ENCODE data around the gene LRWD1. TPM values are rescaled to one million over a fixed set of nuclear protein-coding genes. Genes with fewer than 3 reads are reported as not detected.
A peak's percentile ranks its signal among the peaks of the same experiment; 100 is the strongest.

The LRWD1 gene
- 102 TPM for polyA plus RNA-seq (2012; ENCODE audit: insufficient read depth, insufficient read length, low read depth)

DNA sequence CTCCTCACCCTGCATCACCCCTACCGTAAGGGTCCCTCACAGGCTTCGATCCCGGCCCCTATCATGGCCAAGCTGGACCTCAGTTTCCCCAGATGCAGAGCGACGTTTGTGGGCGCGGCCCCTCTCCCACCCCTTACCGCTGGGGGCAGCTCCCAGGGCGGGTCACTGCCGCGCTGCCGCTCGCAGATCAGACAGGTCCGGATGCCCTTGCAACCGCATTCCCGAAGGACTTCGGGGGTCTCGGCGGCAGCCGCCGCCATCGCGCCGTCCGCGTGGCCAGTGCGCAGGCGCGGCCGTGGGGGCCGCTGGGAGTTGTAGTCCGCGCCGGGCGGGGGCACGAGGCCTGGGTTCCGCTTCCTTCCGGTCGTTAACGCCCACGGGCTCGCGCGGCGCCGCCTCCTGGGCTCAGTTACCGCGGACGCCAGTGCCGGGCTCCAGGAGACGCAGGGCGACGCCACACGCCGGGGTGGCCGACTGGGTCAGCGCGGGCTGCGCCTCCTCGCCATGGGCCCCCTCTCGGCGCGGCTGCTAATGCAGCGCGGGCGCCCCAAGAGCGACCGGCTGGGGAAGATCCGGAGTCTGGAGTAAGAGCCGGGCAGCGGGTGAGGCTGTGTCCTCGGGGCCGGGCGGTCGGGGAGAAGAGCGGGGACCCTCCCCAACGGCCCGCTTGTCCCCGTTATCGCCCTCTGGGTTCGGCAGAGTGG is at the start of gene LRWD1, which contains the start of gene ALKBH4:
Gene LRWD1 (plus strand): TSS at position 408 of the 704 bp plus-strand sequence. CDS start 97 bp downstream, at position 505.
Gene ALKBH4 (minus strand): TSS at position 287 of the 704 bp plus-strand sequence. CDS start 27 bp downstream, at position 260.
- TF ChIP-seq, protein P1, sequence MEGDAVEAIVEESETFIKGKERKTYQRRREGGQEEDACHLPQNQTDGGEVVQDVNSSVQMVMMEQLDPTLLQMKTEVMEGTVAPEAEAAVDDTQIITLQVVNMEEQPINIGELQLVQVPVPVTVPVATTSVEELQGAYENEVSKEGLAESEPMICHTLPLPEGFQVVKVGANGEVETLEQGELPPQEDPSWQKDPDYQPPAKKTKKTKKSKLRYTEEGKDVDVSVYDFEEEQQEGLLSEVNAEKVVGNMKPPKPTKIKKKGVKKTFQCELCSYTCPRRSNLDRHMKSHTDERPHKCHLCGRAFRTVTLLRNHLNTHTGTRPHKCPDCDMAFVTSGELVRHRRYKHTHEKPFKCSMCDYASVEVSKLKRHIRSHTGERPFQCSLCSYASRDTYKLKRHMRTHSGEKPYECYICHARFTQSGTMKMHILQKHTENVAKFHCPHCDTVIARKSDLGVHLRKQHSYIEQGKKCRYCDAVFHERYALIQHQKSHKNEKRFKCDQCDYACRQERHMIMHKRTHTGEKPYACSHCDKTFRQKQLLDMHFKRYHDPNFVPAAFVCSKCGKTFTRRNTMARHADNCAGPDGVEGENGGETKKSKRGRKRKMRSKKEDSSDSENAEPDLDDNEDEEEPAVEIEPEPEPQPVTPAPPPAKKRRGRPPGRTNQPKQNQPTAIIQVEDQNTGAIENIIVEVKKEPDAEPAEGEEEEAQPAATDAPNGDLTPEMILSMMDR (IDR thresholded peaks at IDR 0.05; ENCODE audit: low read depth, low read length), result no peak
- peak; percentile 97 for DNase-seq
- Histone ChIP-seq H3K9me3 (no peaks in the 10 kb centered on the region), H3K36me3 (peaks cover 15% of the 10 kb centered on the region), H3K4me3 (ENCODE audit: low read depth, low read length) (peak within 1 kb of the TSS; percentile 100), H3K27me3 (no peaks in the 10 kb centered on the region), H3K4me1 (peaks cover 10% of the 10 kb centered on the region)

DNA sequence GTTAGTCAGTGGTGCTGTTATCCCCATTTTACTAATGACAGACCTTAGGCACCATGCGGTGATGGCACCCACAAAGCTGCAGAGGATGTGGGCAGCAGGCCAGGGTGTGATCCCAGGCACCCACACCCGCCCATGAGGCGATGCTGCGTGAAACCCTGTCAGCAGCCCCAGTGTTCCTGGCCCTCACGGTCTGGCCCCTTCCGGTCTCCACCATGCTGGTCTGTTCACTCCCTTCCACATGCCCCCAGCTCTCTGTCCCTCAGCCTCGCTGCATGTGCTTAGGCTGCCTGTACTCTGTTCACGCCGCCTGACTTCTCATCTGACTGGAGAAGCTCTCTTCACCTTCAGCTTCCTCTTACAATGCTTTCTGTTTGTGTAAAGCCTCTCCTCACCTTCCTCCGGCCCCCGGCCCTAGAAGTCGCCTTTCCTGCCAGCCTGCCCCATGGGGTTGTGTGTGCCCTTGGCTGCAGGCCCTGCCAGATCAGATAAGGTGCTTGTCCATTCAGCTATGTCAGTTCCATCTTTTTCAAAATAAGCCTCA is 49.0 kb upstream of the LRWD1 start:
- Histone ChIP-seq H3K36me3 (peaks cover 56% of the 10 kb centered on the region), H3K9me3 (no peaks in the 10 kb centered on the region), H3K4me1 (no peaks in the 10 kb centered on the region), H3K4me3 (ENCODE audit: low read depth, low read length) (no peak overlapping the region), H3K27me3 (no peaks in the 10 kb centered on the region)
- DNase-seq, result no peak
- TF ChIP-seq, protein P1 (IDR thresholded peaks at IDR 0.05; ENCODE audit: low read depth, low read length), result no peak

DNA sequence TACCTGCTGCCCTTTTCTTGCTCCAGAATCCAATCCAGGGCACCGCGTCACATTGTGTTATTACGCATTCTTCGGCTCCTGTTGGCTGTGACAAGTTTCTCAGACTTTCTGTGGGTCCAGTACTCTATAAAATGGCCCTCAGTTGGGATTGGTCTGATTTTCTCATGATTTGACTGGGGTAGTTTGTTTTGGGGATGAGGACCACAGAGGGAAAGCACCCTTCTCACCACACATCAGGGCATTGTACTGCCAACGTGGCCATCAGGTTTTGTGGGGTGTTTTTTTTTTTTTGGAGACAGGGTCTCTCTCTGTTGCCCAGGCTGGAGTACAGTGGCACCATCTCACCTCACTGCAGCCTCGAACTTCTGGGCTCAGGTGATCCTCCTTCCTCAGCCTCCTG is 48.4 kb upstream of the LRWD1 start:
- Histone ChIP-seq H3K4me3 (ENCODE audit: low read depth, low read length) (no peak overlapping the region), H3K9me3 (no peaks in the 10 kb centered on the region), H3K4me1 (no peaks in the 10 kb centered on the region), H3K36me3 (peaks cover 59% of the 10 kb centered on the region), H3K27me3 (no peaks in the 10 kb centered on the region)
- no peak for DNase-seq
- TF ChIP-seq, protein P1 (IDR thresholded peaks at IDR 0.05; ENCODE audit: low read depth, low read length), result no peak

DNA sequence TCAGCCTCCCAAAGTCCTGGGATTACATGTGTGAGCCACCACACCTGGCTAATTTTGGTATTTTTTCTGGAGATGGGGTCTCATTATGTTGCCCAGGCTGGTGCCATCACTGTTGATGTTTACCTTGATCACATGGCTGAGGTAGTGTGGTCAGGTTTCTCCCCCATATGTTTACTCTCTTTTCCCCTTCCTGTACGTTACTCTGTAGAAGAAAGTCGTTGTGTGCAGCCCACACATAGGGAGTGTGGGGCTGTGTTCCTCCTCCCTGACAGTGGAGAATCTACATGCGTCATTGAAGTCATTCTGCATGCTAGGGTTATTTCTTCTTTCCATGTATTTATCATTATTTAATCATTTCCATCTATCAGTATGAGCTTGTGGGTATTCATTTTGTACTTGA is 47.7 kb upstream of the LRWD1 start:
- no peak for DNase-seq
- Histone ChIP-seq H3K4me1 (no peaks in the 10 kb centered on the region), H3K36me3 (peaks cover 62% of the 10 kb centered on the region), H3K9me3 (no peaks in the 10 kb centered on the region), H3K4me3 (ENCODE audit: low read depth, low read length) (no peak overlapping the region), H3K27me3 (no peaks in the 10 kb centered on the region)
- TF ChIP-seq, protein P1 (IDR thresholded peaks at IDR 0.05; ENCODE audit: low read depth, low read length), result no peak

DNA sequence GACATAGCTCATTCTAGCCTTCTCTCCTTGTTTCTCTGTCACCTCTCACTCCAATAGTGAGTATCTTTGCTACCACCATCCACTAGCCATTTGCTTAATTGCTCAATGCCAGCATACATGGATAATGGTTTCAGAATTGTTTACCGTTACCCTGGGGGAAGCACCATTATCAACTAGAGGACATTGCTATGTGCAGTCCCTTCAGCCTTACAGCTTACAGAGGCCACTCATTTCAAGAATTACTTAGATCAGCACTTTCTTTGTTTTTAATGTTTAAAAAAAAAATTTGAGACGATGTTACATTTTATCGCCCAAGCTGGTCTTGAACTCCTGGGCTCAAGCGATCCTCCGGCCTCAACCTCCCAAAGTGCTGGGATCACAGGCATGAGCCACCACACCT is 46.2 kb upstream of the LRWD1 start:
- Histone ChIP-seq H3K27me3 (no peaks in the 10 kb centered on the region), H3K4me1 (no peaks in the 10 kb centered on the region), H3K4me3 (ENCODE audit: low read depth, low read length) (no peak overlapping the region), H3K36me3 (peaks cover 54% of the 10 kb centered on the region), H3K9me3 (no peaks in the 10 kb centered on the region)
- TF ChIP-seq, protein P1 (IDR thresholded peaks at IDR 0.05; ENCODE audit: low read depth, low read length), result no peak
- DNase-seq, result no peak

DNA sequence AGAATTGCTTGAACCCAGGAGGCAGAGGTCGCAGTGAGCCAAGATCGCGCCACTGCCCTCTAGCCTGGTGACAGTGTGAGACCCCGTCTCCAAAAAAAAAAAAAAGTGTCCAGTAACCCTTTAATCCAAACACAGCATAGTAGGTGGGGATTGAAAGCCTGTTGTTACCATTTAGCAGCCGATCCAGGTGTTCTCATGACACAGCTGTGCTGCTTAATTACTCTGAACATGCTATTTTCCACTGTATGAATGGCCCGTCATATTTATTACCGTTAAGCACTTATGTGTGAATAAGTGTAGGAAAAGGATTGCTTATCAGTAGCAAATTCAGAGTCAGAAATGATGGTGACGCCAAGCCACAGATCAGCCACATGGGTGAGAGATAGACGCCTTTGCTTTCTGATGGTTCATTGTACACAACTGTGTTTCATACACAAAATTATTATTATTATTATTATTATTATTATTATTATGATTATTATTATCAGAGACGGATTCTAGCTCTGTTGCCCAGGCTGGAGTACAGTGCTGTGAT is 43.0 kb upstream of the LRWD1 start:
- H3K27me3 ChIP-seq, result no peaks in the 10 kb centered on the region
- no peaks in the 10 kb centered on the region for H3K4me1 ChIP-seq
- H3K9me3 ChIP-seq, result no peaks in the 10 kb centered on the region
- DNase-seq, result no peak
- no peak overlapping the region for H3K4me3 ChIP-seq (ENCODE audit: low read depth, low read length)
- TF ChIP-seq, protein P1 (IDR thresholded peaks at IDR 0.05; ENCODE audit: low read depth, low read length), result no peak
- H3K36me3 ChIP-seq, result peaks cover 54% of the 10 kb centered on the region
